Measurements from ENCODE around the gene KRT74.

KRT74 gene

GRCh38 chr12:52573743-52574142 is at the start of gene KRT74:
Gene KRT74, minus strand, starts transcription at chr12:52573843. Its CDS starts 66 bp downstream, at chr12:52573777.
- H3K36me3 ChIP-seq (ENCODE audit: control insufficient read depth, insufficient read depth, low read length) = no peaks in the 10 kb centered on the region
- peaks cover 4% of the 10 kb centered on the region for H3K27me3 ChIP-seq (replicated peaks; ENCODE audit: control insufficient read depth, insufficient read depth, low read length)
- no peak within 1 kb of the TSS for H3K4me3 ChIP-seq (replicated peaks; ENCODE audit: low read depth, low read length)
- DNase-seq (ENCODE audit: extremely low read depth, insufficient read length) = no peak
- TF ChIP-seq, protein P1, sequence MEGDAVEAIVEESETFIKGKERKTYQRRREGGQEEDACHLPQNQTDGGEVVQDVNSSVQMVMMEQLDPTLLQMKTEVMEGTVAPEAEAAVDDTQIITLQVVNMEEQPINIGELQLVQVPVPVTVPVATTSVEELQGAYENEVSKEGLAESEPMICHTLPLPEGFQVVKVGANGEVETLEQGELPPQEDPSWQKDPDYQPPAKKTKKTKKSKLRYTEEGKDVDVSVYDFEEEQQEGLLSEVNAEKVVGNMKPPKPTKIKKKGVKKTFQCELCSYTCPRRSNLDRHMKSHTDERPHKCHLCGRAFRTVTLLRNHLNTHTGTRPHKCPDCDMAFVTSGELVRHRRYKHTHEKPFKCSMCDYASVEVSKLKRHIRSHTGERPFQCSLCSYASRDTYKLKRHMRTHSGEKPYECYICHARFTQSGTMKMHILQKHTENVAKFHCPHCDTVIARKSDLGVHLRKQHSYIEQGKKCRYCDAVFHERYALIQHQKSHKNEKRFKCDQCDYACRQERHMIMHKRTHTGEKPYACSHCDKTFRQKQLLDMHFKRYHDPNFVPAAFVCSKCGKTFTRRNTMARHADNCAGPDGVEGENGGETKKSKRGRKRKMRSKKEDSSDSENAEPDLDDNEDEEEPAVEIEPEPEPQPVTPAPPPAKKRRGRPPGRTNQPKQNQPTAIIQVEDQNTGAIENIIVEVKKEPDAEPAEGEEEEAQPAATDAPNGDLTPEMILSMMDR (IDR thresholded peaks at IDR 0.05; ENCODE audit: insufficient read depth, low read length, poor library complexity, severe bottlenecking) = no peak

DNA sequence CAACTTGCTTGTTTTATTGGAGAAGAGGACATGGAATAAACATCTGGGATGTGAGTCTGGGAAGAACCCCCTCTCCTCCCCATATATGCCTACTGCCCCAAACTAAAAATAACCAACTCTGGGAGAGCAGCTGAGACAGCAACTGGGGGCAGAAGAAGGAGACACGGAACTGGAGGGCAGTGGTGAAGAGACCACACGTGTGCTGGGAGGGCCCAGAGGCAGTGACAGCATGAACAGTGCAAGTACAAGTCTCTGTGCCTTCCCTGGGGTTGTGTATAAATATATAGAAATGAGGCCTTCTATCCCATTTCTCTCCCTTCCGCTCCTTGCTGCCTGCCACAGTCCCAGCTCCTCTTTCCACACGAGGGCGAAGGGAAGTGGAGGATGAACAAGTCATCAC is 48.7 kb upstream of the KRT74 start:
- no peaks in the 10 kb centered on the region for H3K36me3 ChIP-seq (ENCODE audit: control insufficient read depth, insufficient read depth, low read length)
- H3K4me3 ChIP-seq (replicated peaks; ENCODE audit: low read depth, low read length) = no peak overlapping the region
- no peaks in the 10 kb centered on the region for H3K27me3 ChIP-seq (replicated peaks; ENCODE audit: control insufficient read depth, insufficient read depth, low read length)
- TF ChIP-seq, protein P1 (IDR thresholded peaks at IDR 0.05; ENCODE audit: insufficient read depth, low read length, poor library complexity, severe bottlenecking) = no peak
- DNase-seq (ENCODE audit: extremely low read depth, insufficient read length) = no peak

- no peak for DNase-seq (ENCODE audit: extremely low read depth, insufficient read length)
- Histone ChIP-seq H3K4me3 (replicated peaks; ENCODE audit: low read depth, low read length) (no peak overlapping the region), H3K27me3 (replicated peaks; ENCODE audit: control insufficient read depth, insufficient read depth, low read length) (peaks cover 2% of the 10 kb centered on the region), H3K36me3 (ENCODE audit: control insufficient read depth, insufficient read depth, low read length) (no peaks in the 10 kb centered on the region)
- TF ChIP-seq, protein P1 (IDR thresholded peaks at IDR 0.05; ENCODE audit: insufficient read depth, low read length, poor library complexity, severe bottlenecking) = no peak
Measured at GRCh38 chr12:52618866-52619265, 45.2 kb upstream of the KRT74 start.

- TF ChIP-seq, protein P1 (IDR thresholded peaks at IDR 0.05; ENCODE audit: insufficient read depth, low read length, poor library complexity, severe bottlenecking) = no peak
- Histone ChIP-seq H3K27me3 (replicated peaks; ENCODE audit: control insufficient read depth, insufficient read depth, low read length) (peaks cover 2% of the 10 kb centered on the region), H3K36me3 (ENCODE audit: control insufficient read depth, insufficient read depth, low read length) (no peaks in the 10 kb centered on the region), H3K4me3 (replicated peaks; ENCODE audit: low read depth, low read length) (no peak within 1 kb of the TSS)
- no peak for DNase-seq (ENCODE audit: extremely low read depth, insufficient read length)
Measured at GRCh38 chr12:52618216-52618615, 44.6 kb upstream of the KRT74 start, which contains the start of gene KRT73. Gene KRT73, minus strand, starts transcription at chr12:52618559. Its CDS starts 35 bp downstream, at chr12:52618524.

DNA sequence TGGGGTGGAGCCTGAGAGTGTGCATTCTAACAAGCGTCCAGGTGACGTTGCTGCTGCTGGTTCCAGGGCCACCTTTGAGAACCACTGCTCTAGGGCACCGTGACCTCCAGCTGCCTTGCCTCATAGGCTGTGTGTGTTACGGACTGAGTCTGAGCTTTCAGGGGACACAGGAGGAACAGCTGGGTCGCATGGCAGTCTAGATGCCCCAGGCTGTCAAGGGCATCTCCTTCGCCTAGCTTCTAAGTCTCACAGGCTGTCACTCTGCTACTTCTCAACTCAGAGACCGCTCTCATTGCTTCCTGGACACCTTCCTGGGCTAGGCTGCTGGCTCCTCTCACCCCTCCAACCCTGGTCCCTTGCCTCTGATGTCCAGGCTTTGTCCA is 43.8 kb upstream of the KRT74 start:
- TF ChIP-seq, protein P1 (IDR thresholded peaks at IDR 0.05; ENCODE audit: insufficient read depth, low read length, poor library complexity, severe bottlenecking) = no peak
- no peak for DNase-seq (ENCODE audit: extremely low read depth, insufficient read length)
- no peak overlapping the region for H3K4me3 ChIP-seq (replicated peaks; ENCODE audit: low read depth, low read length)
- peaks cover 2% of the 10 kb centered on the region for H3K27me3 ChIP-seq (replicated peaks; ENCODE audit: control insufficient read depth, insufficient read depth, low read length)
- H3K36me3 ChIP-seq (ENCODE audit: control insufficient read depth, insufficient read depth, low read length) = no peaks in the 10 kb centered on the region

Data from GM06990 (cell line).